T-helper 22 cell (primary cell): ENCODE data around the gene HIF1A.
"Not testable (repeated sequence)": the region's sequence is repeated elsewhere in the genome, so short reads cannot be mapped to it uniquely, and the experiment has no call there.

Experiments used
- DNase-seq: peaks from one replicate; pipeline ENCODE4 v3.0.0-alpha.2; 2020; ENCODE audit warnings: low read depth

The HIF1A gene

DNA sequence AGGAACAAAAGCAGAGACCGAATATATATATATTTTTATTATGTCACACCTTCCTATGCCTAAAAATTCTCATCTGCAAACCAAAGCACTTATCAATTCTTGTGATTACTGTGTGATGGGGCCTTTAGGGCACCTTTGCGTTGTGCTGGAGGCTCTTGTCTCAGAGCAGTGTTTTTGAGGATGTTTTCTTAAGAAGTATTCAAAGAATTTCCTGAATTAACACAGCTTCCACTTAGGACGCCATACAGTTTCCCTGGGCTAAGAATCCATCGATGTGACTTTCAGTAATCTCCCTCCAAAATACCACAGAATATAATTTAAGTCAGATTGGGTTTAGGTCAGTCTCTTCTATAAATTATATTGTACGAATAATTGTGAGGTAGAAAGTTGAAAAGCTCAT lies 22.0 kb upstream of the HIF1A start:
- no peak for DNase-seq

DNA sequence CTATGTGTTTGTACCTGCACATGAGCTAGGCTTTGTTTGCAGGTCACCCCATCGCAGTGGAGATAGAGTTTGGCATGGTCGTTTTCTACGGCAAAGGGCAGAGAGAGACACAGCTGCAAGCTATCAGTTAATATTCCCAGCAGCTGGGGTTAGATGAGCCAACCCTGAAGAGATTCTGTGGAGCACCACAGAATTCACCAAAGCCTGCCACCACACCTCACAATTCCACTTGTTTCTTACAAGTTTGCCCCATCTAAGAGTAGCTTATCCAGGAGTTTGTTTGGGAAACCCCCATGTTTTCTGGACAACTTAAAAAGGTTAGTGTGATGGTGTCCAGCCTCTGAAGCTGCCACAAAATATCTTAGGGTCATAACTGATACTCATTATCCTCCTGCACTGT lies 20.0 kb upstream of the HIF1A start:
- no peak for DNase-seq

DNA sequence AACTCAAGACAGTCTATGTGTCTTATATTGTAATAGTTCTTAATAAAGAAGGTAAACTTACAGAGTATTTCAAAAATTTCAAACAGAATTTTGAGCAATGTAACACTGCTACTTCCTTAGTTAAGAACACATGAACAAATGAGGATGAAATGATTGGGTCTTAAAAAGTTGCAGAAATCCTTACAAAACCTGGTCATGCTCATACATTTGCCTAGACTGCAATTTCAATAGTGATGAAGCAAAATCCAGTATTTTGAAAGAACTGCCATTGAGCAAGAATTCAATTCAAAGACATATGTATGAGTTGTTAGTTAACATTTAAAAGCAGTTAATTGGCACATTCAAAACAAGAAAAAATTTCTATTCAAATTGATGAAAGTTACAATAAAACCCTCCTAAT lies 17.8 kb upstream of the HIF1A start:
- no peak for DNase-seq

DNA sequence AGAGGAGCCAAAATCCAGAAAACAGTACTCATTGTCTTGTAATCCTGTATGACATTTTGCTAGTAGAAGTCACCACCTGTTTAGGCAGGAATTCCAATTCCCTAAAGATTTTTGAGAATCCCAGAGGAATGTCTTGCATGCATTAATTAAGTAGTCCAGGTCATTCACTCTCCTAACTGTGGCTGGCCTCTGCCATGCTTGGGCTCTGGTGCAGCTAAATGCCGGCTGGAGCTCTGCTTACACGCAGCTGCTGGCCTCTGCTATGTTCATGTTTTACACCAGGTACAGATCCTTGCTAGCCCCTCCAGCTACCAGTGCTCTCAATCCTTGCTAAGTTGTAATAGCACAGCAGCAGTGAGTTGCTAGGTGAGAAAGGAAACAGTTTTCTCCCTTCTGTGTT lies 16.3 kb upstream of the HIF1A start:
- DNase-seq = no peak

- no peak for DNase-seq
These were observed 13.9 kb upstream of the HIF1A start for GRCh38 chr14:61681413-61681812.

- DNase-seq = no peak
These were observed 12.2 kb upstream of the HIF1A start for GRCh38 chr14:61683108-61683507.

GRCh38 chr14:61690039-61690438 lies 5.3 kb upstream of the HIF1A start:
- no peak for DNase-seq

- DNase-seq = no peak
These were observed 4.3 kb upstream of the HIF1A start for GRCh38 chr14:61690982-61691381.

DNA sequence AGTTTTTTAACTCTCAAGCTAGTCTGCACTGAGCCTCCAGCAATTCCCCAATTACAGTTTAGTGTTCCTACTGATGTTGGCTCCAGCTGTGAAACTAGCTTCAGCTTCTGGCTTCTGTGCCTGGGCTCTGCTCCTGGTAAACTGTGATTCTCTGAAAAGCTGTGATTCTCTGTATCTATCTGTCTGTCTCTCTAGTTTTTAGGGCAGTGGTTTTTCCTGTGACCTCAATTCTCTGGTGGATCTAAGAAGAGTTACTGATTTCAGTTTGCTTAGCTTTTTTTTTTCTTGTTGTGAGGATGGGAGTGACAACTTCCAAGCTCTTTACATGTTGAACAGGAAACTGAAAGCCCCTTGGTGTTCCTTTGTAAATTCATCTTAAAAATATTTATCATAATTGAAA lies 3.8 kb upstream of the HIF1A start:
- DNase-seq = no peak

GRCh38 chr14:61694039-61694438 lies 1.3 kb upstream of the HIF1A start:
- no peak for DNase-seq

GRCh38 chr14:61695695-61696527 lies 598 bp downstream of the HIF1A start:
- DNase-seq = peak; percentile 18

DNA sequence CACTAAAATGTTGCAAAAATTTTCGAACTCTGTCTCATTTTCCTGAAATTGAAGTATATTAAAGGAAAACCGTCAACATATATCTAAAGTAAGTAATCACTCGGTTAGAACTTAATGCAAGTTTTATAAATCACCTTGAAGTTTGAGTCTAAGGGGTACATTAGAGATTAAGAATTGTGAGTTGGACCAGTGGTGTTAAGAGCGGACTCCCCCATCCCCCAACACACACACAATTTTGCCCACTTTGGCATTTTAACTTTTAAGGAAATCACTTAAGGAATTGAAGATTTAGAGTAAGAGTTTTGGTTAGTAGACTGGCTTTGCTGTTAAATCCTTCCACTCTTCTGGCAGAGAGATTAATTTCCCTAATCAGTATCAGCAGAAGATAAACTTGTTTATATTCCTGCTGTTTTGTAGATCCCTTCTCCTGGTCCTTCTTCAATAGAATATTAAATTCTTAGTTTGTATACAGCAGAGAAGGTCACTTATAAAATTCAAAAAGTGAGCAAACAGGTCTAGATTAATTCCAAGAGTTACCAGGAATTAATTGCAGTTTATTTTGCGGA lies 1.5 kb downstream of the HIF1A start:
- DNase-seq = no peak

GRCh38 chr14:61698206-61698980 lies 3.1 kb downstream of the HIF1A start:
- DNase-seq = no peak

DNA sequence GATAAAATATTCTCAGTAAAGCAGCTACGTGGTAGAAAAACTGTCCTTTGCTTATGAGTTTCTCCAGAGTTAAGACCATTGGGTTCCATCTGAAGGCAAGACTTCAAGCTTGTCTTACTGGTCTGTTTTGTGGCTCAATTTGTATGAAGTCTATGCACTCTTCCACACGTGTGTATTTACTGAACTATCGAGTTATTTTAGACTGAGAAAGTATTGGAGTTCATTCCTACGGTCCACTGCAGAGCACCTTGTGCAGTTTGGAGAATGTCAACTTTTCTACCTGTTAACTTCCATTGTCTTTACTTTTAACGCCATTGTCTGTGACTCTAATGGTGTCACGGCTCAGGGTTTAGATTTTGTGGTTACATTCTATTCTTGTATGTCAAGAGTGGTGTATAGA lies 3.7 kb downstream of the HIF1A start:
- DNase-seq = no peak

GRCh38 chr14:61700104-61700886 lies 5.0 kb downstream of the HIF1A start:
- no peak for DNase-seq

GRCh38 chr14:61701946-61702345 lies 6.6 kb downstream of the HIF1A start:
- no peak for DNase-seq

GRCh38 chr14:61703342-61704129 lies 8.2 kb downstream of the HIF1A start:
- DNase-seq = no peak

GRCh38 chr14:61704554-61704953 lies 9.2 kb downstream of the HIF1A start:
- no peak for DNase-seq

DNA sequence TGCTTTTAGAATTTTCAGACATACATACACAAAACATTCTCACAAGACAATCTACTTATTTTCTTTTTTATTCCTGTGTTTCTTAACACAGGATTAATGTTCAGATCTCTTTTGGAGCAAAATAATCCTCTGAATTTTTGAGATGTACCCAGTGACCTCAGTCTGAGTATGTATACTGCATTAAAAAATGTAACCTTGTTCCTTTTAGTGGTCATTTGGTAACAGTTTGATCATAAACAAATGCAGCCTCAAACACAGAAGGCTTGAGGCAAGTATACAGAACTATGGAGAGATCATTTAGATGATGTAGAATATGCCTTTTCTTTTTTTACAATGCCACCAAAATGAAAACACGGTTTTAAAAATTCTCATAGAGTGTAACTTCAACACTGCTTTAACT lies 9.7 kb downstream of the HIF1A start:
- no peak for DNase-seq

DNA sequence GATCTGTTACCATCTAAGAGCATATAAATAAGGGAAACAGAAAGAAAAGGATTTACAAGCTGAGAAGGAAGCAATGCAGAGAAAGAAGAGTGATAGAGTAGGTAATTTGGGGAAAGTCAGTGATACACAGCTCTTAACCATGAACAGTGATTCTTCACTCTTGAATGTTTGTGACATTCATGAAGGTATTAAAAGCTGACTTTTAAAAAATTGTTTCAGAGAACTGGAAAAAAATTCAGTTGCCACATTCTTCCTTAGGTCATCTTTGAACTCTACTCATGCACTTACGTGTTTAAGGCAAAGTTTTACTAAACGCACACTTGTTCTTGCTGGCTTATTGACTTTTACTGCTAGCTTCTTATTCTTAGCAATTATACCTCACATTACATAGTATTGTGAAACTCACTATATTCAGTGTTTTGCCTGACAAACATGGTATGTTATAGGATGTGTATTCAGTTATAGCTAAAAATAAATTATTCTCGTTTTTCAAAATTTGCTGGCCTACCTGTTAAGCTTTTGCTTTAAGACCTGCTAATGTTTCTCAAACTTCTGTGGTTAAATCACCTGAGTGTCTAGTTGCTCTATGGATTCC lies 10.9 kb downstream of the HIF1A start:
- DNase-seq = no peak

GRCh38 chr14:61707774-61708173 lies 12.5 kb downstream of the HIF1A start:
- DNase-seq = not testable (repeated sequence)
